NCI-H524 (cell line): ENCODE data around the gene STS.

Experiments used
- DNase-seq, 2 experiments: peaks; one replicate each; lab custom pipeline; 2025; lab: John Stamatoyannopoulos, UW

Gene STS

GRCh38 chrX:7179446-7179845, 31.9 kb downstream of the STS start:
- no peak for DNase-seq

DNA sequence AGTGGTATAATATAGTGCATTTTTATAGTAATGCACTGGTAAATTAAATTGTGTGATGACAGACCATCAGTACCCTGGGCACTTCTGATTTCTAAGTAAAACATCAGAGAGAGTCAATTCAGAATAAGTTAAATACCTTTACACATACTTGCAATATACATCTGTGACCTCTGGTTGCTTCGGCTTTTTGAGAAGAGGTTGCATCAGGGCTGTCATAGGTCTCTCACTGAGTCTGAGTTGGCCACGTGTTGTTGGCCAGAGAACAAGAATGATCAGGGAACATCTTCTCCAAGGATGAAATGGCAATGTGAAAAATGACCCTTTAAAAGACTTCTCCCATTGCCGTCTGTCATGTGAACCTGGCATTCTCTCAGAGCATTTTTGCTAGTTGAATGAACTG, 37.3 kb downstream of the STS start:
- DNase-seq: no peak

GRCh38 chrX:7188672-7189071, 41.2 kb downstream of the STS start:
- no peak for DNase-seq

DNA sequence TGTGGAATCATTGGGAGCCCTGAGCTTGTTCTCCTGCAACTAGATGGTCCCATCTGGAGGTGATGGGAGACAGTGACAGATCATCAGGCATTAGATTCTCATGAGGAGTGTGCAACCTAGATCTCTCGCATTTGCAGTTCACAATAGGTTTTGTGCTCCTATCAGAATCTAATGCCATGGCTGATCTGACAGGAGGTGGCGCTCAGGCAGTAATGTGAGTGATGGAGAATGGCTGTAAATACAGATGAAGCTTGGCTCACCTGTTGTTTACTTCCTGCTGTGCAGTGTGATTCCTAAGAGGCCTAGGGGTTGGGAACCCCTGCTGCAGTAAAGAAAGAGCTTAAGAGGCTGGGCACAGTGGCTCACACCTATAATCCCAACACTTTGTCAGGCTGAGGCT, 42.6 kb downstream of the STS start:
- peak in 1 of 2 experiments; percentile 10 for DNase-seq

GRCh38 chrX:7191681-7192110, 44.2 kb downstream of the STS start:
- DNase-seq: peak in 1 of 2 experiments; percentile 33

GRCh38 chrX:7192871-7193270, 45.4 kb downstream of the STS start:
- DNase-seq: no peak

GRCh38 chrX:7194606-7195005, 47.1 kb downstream of the STS start:
- DNase-seq: no peak
